ENCODE measurements around the gene PRR23E. TPM values are rescaled to one million over a fixed set of nuclear protein-coding genes. Genes with fewer than 3 reads are reported as not detected.
A peak's percentile ranks its signal among the peaks of the same experiment; 100 is the strongest.

Gene PRR23E
- total RNA-seq, 2 donors from 2014 or later: not detected

GRCh38 chr3:127150513-127151250, 42.2 kb upstream of the PRR23E start:
- Histone ChIP-seq H3K9me3 (ENCODE audit: control insufficient read depth, low read length) (no peaks in the 10 kb centered on the region), H3K4me3 (ENCODE audit: low read length) (no peak overlapping the region), H3K4me1 (ENCODE audit: control insufficient read depth, insufficient read depth, low read length) (no peaks in the 10 kb centered on the region), H3K27me3 (ENCODE audit: control insufficient read depth, insufficient read depth, low read length, poor library complexity, severe bottlenecking) (no peaks in the 10 kb centered on the region), H3K9ac (ENCODE audit: extremely low read depth, low read length, poor library complexity, severe bottlenecking) (no peak overlapping the region), H3K36me3 (ENCODE audit: control insufficient read depth, insufficient read depth, low read length) (no peaks in the 10 kb centered on the region), H3K27ac (ENCODE audit: low read depth, low read length) (peak overlapping the region; percentile 17)
- no peak for TF ChIP-seq CTCF (conservative IDR thresholded peaks at IDR 0.05)
- Mint-ChIP-seq H3K27ac (no peak overlapping the region), H3K4me1 (no peaks in the 10 kb centered on the region), H3K36me3 (ENCODE audit: low read depth) (no peaks in the 10 kb centered on the region), H3K9me3 (no peaks in the 10 kb centered on the region), H3K27me3 (ENCODE audit: insufficient read depth) (peaks cover 2% of the 10 kb centered on the region), H3K4me3 (no peak overlapping the region)
- DNase-seq: peak; percentile 24
- 92 to 94% methylated on average over 5 to 15 of the region's 15 CpGs for WGBS, 2 experiments (ENCODE audit: insufficient coverage in 1 of 2, insufficient read length in 1 of 2)

GRCh38 chr3:127151251-127151564, 41.7 kb upstream of the PRR23E start:
- no peak for TF ChIP-seq CTCF (conservative IDR thresholded peaks at IDR 0.05)
- H3K4me1 ChIP-seq (ENCODE audit: control insufficient read depth, insufficient read depth, low read length): no peaks in the 10 kb centered on the region
- no peak overlapping the region for H3K27ac ChIP-seq (ENCODE audit: low read depth, low read length)
- no peaks in the 10 kb centered on the region for H3K36me3 ChIP-seq (ENCODE audit: control insufficient read depth, insufficient read depth, low read length)
- Mint-ChIP-seq H3K36me3 (ENCODE audit: low read depth) (no peaks in the 10 kb centered on the region), H3K4me1 (no peaks in the 10 kb centered on the region), H3K9me3 (no peaks in the 10 kb centered on the region), H3K4me3 (no peak overlapping the region), H3K27ac (no peak overlapping the region), H3K27me3 (ENCODE audit: insufficient read depth) (peaks cover 2% of the 10 kb centered on the region)
- no peak for DNase-seq
- no peaks in the 10 kb centered on the region for H3K27me3 ChIP-seq (ENCODE audit: control insufficient read depth, insufficient read depth, low read length, poor library complexity, severe bottlenecking)
- no peak overlapping the region for H3K4me3 ChIP-seq (ENCODE audit: low read length)
- 94 to 95% methylated on average over 6 to 9 of the region's 9 CpGs for WGBS, 2 experiments (ENCODE audit: insufficient coverage in 1 of 2, insufficient read length in 1 of 2)
- no peak overlapping the region for H3K9ac ChIP-seq (ENCODE audit: extremely low read depth, low read length, poor library complexity, severe bottlenecking)
- no peaks in the 10 kb centered on the region for H3K9me3 ChIP-seq (ENCODE audit: control insufficient read depth, low read length)

- no peak for TF ChIP-seq CTCF (conservative IDR thresholded peaks at IDR 0.05)
- Histone ChIP-seq H3K4me1 (ENCODE audit: control insufficient read depth, insufficient read depth, low read length) (no peaks in the 10 kb centered on the region), H3K27ac (ENCODE audit: low read depth, low read length) (no peak overlapping the region), H3K4me3 (ENCODE audit: low read length) (no peak overlapping the region), H3K9ac (ENCODE audit: extremely low read depth, low read length, poor library complexity, severe bottlenecking) (no peak overlapping the region), H3K9me3 (ENCODE audit: control insufficient read depth, low read length) (no peaks in the 10 kb centered on the region), H3K27me3 (ENCODE audit: control insufficient read depth, insufficient read depth, low read length, poor library complexity, severe bottlenecking) (no peaks in the 10 kb centered on the region), H3K36me3 (ENCODE audit: control insufficient read depth, insufficient read depth, low read length) (no peaks in the 10 kb centered on the region)
- H3K27ac Mint-ChIP-seq: no peak overlapping the region
- no peak overlapping the region for H3K4me3 Mint-ChIP-seq
- no peaks in the 10 kb centered on the region for H3K36me3 Mint-ChIP-seq (ENCODE audit: low read depth)
- WGBS, 2 experiments (ENCODE audit: insufficient coverage in 1 of 2, insufficient read length in 1 of 2): 81 to 100% methylated on average over 1 of the region's 2 CpGs
- no peaks in the 10 kb centered on the region for H3K4me1 Mint-ChIP-seq
- no peaks in the 10 kb centered on the region for H3K9me3 Mint-ChIP-seq
- H3K27me3 Mint-ChIP-seq (ENCODE audit: insufficient read depth): peaks cover 6% of the 10 kb centered on the region
- no peak for DNase-seq
These were observed 40.8 kb upstream of the PRR23E start for GRCh38 chr3:127151992-127152650.

Data from endodermal cell (in vitro differentiated cells).